K562 treated with DMSO at 1 percent for 12 hours (cell line): Measurements from ENCODE around the gene ANAPC5. TPM values are rescaled to one million over a fixed set of nuclear protein-coding genes. Genes with fewer than 3 reads are reported as not detected.

Source experiments
- total RNA-seq: library from RNA; unstranded; fragments of 300-600 nt; gene quantifications from 2 replicates; pipeline ENCODE4 v1.2.3, GENCODE V29; 2022; ENCODE audit not compliant: insufficient read depth

Gene ANAPC5
- 128 and 157 TPM in 2 replicates for total RNA-seq

GRCh38 chr12:121351820-121352681, at the start of gene ANAPC5:
Gene ANAPC5 (minus strand): TSS chr12:121352411. CDS start chr12:121352340, 71 bp downstream.

GRCh38 chr12:121399391-121400331, 47.5 kb upstream of the ANAPC5 start, which contains the start of gene RNF34:
Gene RNF34 (plus strand): TSS chr12:121400118. CDS start chr12:121400213, 95 bp downstream.

GRCh38 chr12:121296618-121297434, 55.4 kb downstream of the ANAPC5 start, which contains the start of gene CAMKK2:
Gene CAMKK2 (minus strand): TSS chr12:121296709. CDS start chr12:121274526, 22,183 bp downstream.

Other genes starting within 250 kb of the ANAPC5 start
- gene P2RX7, start 219.5 kb downstream of the ANAPC5 start, total RNA-seq = 2.1 and 8.6 TPM in 2 replicates
- gene P2RX4, start 142.3 kb downstream of the ANAPC5 start, total RNA-seq = 48.6 and 60.6 TPM in 2 replicates
- 6.8 and 23.7 TPM in 2 replicates for gene CAMKK2, start 55.7 kb downstream of the ANAPC5 start, total RNA-seq
- gene RNF34, start 47.7 kb upstream of the ANAPC5 start, total RNA-seq = 27.4 and 40.4 TPM in 2 replicates
- gene KDM2B, start 228.6 kb upstream of the ANAPC5 start, total RNA-seq = 14.5 and 39.8 TPM in 2 replicates